GM10266 (cell line): ENCODE results near the gene RINL.
"Not testable (repeated sequence)": the region's sequence is repeated elsewhere in the genome, so short reads cannot be mapped to it uniquely, and the experiment has no call there.

Experiments used
- DNase-seq: peaks from one replicate; pipeline ENCODE4 v3.0.0; 2012; ENCODE audit errors: extremely low spot score
- TF ChIP-seq, protein P1 (sequence below): IDR thresholded peaks from 2 replicates; pipeline ENCODE4 v1.5.1; 2012; ENCODE audit warnings: mild to moderate bottlenecking, low read depth; ENCODE audit not compliant: control insufficient read depth, insufficient read depth; ENCODE audit errors: missing control alignments

Gene RINL

DNA sequence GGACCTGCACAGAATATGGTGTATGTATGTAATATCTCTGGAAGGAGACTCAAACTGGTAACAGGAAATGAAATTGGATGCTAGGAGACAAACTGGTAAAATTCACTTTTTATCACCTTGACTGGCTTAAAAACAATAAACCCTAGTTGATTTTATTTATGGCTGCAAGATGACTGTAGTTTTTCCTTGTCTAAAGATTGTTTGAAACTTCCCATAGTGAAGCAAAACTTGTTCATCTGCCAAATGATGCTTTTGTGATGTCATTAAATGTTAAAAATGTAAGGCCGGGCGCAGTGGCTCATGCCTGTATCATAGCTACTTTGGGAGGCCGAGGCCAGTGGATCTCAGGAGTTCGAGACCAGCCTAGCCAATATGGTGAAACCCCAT is 44.0 kb downstream of the RINL start:
- TF ChIP-seq, protein P1, sequence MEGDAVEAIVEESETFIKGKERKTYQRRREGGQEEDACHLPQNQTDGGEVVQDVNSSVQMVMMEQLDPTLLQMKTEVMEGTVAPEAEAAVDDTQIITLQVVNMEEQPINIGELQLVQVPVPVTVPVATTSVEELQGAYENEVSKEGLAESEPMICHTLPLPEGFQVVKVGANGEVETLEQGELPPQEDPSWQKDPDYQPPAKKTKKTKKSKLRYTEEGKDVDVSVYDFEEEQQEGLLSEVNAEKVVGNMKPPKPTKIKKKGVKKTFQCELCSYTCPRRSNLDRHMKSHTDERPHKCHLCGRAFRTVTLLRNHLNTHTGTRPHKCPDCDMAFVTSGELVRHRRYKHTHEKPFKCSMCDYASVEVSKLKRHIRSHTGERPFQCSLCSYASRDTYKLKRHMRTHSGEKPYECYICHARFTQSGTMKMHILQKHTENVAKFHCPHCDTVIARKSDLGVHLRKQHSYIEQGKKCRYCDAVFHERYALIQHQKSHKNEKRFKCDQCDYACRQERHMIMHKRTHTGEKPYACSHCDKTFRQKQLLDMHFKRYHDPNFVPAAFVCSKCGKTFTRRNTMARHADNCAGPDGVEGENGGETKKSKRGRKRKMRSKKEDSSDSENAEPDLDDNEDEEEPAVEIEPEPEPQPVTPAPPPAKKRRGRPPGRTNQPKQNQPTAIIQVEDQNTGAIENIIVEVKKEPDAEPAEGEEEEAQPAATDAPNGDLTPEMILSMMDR, result no peak
- no peak for DNase-seq

DNA sequence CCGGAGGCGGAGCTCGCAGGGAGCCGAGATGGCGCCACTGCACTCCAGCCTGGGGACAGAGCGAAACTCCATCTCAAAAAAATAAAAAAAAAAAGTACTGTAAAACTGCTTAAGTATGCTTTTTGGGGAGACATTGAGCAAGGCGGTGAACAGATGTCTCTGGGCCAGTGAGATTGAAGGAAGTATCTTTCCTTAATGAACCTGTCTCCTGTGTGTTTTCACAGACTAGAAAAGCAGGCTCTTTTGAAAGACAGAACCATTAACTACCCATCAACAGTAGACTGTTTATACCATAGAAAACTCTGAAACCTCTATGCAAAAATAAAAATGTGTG is 45.0 kb downstream of the RINL start:
- no peak for DNase-seq
- TF ChIP-seq, protein P1, result no peak

DNA sequence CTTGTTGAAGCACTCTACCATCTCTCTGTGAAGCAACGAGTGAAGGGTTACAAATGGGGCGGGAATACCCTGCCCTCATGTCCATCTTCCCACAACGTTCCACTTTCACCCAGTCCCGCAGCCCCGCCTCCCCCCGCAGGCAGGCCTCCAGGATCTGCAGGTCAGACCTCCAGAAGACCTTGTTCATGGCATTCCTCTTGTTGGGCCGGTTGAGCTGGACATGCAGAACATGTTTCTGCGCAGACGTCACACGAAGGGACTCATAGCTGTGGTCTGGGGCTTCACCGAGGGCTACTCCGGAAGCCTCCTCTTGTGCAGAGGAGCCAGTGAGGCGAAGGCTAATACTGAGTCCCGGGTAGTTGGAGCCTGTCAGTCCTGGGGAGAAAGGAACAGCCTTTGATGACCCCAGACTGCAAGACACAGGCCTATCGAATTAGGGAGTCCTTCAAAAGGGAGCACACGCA is 46.9 kb downstream of the RINL start:
- TF ChIP-seq, protein P1, result no peak
- DNase-seq, result peak; percentile 73

DNA sequence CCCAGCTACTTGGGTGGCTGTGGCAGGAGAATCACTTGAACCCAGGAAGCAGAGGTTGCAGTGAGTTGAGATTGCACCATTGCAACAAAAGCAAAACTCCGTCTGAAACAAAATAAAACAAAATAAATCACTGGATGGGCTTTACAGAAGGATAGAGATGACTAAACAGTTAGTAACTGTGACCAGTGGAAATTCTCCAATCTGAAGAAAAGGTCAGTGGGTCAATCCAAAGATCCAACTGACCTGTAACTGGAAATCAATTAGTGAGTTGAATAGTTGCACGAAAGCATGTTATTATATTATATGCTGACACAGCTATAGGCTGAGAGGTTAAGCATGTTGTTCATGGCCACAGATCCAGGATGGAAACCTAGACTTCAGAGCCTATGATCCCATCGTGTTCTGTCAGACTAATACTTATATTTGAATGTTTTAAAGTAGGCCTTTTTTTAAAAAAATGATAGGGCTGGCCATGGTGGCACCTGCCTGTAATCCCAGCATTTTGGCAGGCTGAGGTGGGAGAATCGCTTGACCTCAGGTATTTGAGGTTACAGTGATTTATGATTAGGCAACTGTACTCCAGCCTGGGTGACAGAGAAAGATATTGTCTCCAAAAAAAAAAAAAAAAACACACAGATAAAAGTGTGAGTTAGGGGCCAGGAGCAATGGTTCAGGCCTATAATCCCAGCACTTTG is 47.9 kb downstream of the RINL start:
- TF ChIP-seq, protein P1, result no peak
- DNase-seq, result no peak

DNA sequence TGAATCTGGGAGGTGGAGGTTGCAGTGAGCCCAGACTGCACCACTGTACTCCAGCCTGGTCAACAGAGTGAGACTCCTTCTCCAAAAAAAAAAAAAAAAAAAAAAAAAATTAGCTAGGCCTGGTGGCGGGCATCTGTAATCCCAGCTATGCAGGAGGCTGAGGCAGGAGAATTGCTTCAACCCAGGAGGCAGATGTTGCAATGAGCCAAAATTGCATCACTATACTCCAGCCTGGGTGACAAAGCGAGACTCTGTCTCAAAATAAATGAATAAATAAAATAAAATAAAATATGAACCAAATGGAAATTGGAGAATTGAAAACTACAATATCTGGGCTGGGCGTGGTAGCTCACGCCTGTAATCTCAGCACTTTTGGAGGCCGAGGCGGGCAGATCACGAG is 48.9 kb downstream of the RINL start:
- not testable (repeated sequence) for DNase-seq

DNA sequence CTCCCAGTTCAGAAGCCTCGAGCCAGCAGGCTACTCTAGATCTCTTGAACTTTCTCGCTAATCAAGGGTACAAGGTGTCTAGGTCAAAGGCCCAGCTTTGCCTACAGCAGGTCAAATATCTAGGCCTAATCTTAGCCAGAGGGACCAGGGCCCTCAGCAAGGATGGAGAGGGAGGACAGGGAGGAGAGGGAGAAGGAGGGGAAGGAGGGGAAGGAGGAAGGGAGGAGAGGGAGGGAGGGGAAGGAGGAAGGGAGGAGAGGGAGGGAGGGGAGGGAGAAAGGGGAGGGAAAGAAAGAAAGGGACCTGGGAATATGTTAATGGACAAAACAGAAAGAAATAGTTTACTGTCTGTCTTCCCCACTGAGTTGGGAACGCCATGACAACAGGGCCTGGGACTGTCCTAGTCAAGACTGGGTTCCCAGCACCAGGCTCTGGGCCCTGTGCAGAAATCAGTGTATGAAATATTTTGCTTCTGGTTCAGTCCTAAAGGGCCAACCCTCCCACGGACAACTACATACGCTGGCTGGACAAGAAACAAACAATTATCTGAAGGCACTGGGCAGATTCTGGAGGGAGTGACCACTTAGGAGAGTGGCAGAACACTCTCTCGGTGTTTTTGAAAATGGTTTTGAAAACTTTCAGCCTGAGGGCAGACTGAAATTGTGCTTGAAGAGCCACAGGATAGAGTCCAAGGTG is 51.1 kb downstream of the RINL start:
- DNase-seq, result no peak
- TF ChIP-seq, protein P1, result no peak

DNA sequence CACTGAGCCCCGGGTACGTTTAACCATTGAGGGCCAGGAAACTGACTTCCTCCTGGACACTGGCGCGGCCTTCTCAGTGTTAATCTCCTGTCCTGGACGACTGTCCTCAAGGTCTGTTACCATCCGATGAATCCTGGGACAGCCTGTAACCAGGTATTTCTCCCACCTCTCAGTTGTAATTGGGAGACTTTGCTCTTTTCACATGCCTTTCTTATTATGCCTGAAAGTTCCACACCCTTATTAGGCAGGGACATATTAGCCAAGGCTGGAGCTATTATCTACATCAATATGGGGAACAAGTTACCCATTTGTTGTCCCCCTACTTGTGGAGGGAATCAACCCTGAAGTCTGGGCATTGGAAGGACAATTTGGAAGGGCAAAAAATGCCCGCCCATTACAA is 52.1 kb downstream of the RINL start:
- not testable (repeated sequence) for DNase-seq

DNA sequence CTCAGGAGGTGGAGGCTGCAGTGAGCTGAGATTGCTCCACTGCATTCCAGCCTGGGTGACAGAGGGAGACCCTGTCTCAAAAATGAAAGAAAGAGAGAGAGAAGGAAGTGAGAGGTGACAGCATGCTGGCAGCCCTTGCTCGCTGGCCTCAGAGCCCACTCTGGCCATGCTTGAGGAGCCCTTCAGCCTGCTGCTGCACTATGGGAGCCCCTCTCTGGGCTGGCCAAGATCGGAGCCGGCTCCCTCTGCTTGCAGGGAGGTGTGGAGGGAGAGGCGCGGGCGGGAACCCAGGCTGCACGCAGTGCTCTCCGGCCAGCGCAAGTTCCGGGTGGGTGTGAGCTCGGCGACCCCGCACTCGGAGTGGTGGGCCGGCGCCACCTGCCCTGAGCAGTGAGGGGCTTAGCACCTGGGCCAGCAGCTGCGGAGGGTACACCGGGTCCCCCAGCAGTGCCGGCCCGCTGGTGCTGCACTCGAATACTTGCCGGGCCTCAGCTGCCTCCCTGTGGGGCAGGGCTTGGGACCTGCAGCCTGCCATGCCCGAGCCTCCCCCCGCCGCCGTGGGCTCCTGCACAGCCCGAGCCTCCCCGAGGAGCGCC is 56.7 kb downstream of the RINL start:
- DNase-seq, result not testable (repeated sequence)
